Gastrocnemius medialis (tissue), 4 donors: ENCODE data around the gene MTFR1L.

Experiments used
- POLR2A ChIP-seq, 2 donors: fragments of 450-650 bp; IDR thresholded peaks; one replicate each; pipeline ENCODE4 v1.6.1; 2017; ENCODE audit warnings: antibody characterized with exemption in 2 of 2, mild to moderate bottlenecking in 2 of 2, moderate library complexity in 2 of 2
- TF ChIP-seq, protein P1 (sequence below), 5 experiments: fragments of 450-650 bp in 3 of 5; fragments of 200-600 bp in 2 of 5; sonication (generic) in 2 of 5; IDR thresholded peaks in 4 of 5; conservative IDR thresholded peaks in 1 of 5; 1 replicate in 4 of 5; 2 replicates in 1 of 5; pipeline ENCODE4 v1.5.1; 2016 to 2019; ENCODE audit warnings: antibody characterized with exemption in 5 of 5, mild to moderate bottlenecking in 3 of 5, moderate library complexity in 3 of 5

GRCh38 chr1:25817840-25818501 is 1.8 kb upstream of the MTFR1L start:
- TF ChIP-seq, protein P1, sequence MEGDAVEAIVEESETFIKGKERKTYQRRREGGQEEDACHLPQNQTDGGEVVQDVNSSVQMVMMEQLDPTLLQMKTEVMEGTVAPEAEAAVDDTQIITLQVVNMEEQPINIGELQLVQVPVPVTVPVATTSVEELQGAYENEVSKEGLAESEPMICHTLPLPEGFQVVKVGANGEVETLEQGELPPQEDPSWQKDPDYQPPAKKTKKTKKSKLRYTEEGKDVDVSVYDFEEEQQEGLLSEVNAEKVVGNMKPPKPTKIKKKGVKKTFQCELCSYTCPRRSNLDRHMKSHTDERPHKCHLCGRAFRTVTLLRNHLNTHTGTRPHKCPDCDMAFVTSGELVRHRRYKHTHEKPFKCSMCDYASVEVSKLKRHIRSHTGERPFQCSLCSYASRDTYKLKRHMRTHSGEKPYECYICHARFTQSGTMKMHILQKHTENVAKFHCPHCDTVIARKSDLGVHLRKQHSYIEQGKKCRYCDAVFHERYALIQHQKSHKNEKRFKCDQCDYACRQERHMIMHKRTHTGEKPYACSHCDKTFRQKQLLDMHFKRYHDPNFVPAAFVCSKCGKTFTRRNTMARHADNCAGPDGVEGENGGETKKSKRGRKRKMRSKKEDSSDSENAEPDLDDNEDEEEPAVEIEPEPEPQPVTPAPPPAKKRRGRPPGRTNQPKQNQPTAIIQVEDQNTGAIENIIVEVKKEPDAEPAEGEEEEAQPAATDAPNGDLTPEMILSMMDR (IDR thresholded peaks at IDR 0.05 in 4 of 5, conservative IDR thresholded peaks at IDR 0.05 in 1 of 5), result no peak
- no peak for TF ChIP-seq POLR2A (IDR thresholded peaks at IDR 0.05)
